Bronchial epithelial cell (primary cell): ENCODE results near the gene GFY. TPM values are rescaled to one million over a fixed set of nuclear protein-coding genes. Genes with fewer than 3 reads are reported as not detected.

Experiments
- DNase-seq: peaks from one replicate; pipeline ENCODE4 v3.0.0-alpha.2; 2010; ENCODE audit warnings: low read depth
- FAIRE-seq: peaks from 2 replicates; lab custom pipeline; 2011; peaks lifted over from hg19 to GRCh38; lab: Jason Lieb, UNC
- H3K27me3 ChIP-seq: 2 replicates; pipeline ENCODE4 v1.5.1; 2011; ENCODE audit warnings: low read length; ENCODE audit not compliant: control insufficient read depth, insufficient read depth
- H3K36me3 ChIP-seq: 2 replicates; pipeline ENCODE4 v1.5.1; 2011; ENCODE audit warnings: low read length; ENCODE audit not compliant: control insufficient read depth, insufficient read depth
- H3K4me3 ChIP-seq: 2 replicates; pipeline ENCODE4 v1.5.1; 2011; ENCODE audit warnings: mild to moderate bottlenecking, low read depth, low read length, control low read depth
- total RNA-seq: library from RNA; depleted of rRNA; stranded (reverse); fragments of >200 nt; gene quantifications from 2 replicates; pipeline ENCODE4 v1.2.1, GENCODE V29; 2014
- TF ChIP-seq, protein P1 (sequence below): IDR thresholded peaks from 2 replicates; pipeline ENCODE4 v1.5.1; 2011; ENCODE audit warnings: mild to moderate bottlenecking, moderate library complexity, low read length, control low read depth, inconsistent platforms; ENCODE audit not compliant: insufficient read depth, severe bottlenecking

GFY gene, protein sequence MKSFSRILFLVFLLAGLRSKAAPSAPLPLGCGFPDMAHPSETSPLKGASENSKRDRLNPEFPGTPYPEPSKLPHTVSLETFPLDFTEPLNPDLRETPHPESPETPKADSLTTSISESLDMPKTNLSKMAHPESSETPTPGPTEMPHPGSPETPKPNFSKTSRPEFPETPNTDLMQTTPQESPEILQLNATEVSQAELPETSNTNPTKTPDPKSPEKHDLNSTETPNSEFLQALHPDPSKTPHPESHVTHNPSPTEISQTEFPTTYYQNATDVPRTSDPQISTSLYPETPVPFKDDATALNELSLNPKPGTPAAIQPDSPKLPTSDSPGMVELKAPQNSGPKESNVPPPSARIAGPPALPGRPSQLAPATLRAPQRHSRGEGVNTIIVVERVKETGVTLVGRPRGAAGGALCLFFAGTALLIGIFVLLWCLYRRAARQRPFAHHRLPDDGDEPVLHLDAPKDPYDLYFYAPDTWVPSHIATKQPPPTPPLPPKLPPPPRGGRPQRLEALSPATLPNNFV
- not detected in 2 replicates for total RNA-seq

- Histone ChIP-seq H3K27me3 (peaks cover 43% of the 10 kb centered on the region), H3K4me3 (no peak within 1 kb of the TSS), H3K36me3 (no peaks in the 10 kb centered on the region)
- DNase-seq (no peak), FAIRE-seq (no peak)
- TF ChIP-seq, protein P1, sequence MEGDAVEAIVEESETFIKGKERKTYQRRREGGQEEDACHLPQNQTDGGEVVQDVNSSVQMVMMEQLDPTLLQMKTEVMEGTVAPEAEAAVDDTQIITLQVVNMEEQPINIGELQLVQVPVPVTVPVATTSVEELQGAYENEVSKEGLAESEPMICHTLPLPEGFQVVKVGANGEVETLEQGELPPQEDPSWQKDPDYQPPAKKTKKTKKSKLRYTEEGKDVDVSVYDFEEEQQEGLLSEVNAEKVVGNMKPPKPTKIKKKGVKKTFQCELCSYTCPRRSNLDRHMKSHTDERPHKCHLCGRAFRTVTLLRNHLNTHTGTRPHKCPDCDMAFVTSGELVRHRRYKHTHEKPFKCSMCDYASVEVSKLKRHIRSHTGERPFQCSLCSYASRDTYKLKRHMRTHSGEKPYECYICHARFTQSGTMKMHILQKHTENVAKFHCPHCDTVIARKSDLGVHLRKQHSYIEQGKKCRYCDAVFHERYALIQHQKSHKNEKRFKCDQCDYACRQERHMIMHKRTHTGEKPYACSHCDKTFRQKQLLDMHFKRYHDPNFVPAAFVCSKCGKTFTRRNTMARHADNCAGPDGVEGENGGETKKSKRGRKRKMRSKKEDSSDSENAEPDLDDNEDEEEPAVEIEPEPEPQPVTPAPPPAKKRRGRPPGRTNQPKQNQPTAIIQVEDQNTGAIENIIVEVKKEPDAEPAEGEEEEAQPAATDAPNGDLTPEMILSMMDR, result no peak
Measured at GRCh38 chr19:49425178-49425577, at the start of gene GFY. Gene GFY, plus strand, starts transcription at chr19:49425388. Its CDS starts 1,043 bp downstream, at chr19:49426431.

DNA sequence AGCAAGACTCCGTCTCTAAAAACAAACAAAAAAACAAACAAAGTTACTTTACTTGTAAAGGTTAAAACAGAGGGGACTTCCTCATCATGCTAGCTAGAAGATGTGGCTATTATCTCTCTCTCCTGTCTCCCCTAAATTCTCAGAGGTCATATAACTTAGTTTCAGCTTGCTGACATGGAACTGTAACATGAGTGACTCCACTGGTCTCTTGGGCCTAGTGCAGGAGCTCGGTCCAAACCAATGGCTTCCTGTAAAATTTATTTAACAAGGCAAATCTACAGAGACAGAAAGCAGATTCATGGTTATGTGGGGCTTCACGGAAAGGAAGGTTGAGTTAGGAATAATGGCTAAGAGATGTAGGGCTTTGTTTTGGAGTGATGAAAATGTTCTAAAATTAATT lies 46.7 kb upstream of the GFY start:
- H3K27me3 ChIP-seq, result no peaks in the 10 kb centered on the region
- H3K36me3 ChIP-seq, result no peaks in the 10 kb centered on the region
- no peak for FAIRE-seq
- no peak overlapping the region for H3K4me3 ChIP-seq
- TF ChIP-seq, protein P1, result no peak
- DNase-seq, result no peak

GRCh38 chr19:49380391-49380790 lies 44.8 kb upstream of the GFY start:
- DNase-seq, result no peak
- FAIRE-seq, result no peak
- Histone ChIP-seq H3K36me3 (no peaks in the 10 kb centered on the region), H3K4me3 (no peak overlapping the region), H3K27me3 (no peaks in the 10 kb centered on the region)
- TF ChIP-seq, protein P1, result no peak

DNA sequence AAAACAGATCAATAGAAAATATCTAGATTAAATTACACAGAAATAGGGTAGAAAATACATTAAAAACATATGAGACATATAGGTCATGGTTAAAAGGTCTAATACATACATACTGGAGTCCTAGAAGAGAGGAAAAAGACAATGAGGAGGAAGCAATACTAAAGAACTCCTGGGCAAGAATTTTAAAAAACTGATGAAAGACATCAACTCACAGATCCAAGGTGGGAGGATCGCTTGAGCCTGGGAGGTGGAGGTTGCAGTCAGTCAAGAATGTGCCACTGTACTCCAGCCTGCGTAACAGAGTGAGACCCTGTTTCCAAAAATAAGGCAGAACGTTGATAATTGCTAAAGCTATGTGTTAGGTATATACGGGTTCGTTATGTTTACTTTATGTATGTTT lies 42.5 kb upstream of the GFY start:
- Histone ChIP-seq H3K27me3 (no peaks in the 10 kb centered on the region), H3K4me3 (no peak overlapping the region), H3K36me3 (no peaks in the 10 kb centered on the region)
- FAIRE-seq (no peak), DNase-seq (no peak)
- TF ChIP-seq, protein P1, result no peak

GRCh38 chr19:49383599-49383998 lies 41.6 kb upstream of the GFY start:
- Histone ChIP-seq H3K4me3 (no peak overlapping the region), H3K36me3 (no peaks in the 10 kb centered on the region), H3K27me3 (no peaks in the 10 kb centered on the region)
- FAIRE-seq (no peak), DNase-seq (no peak)
- TF ChIP-seq, protein P1, result no peak
